IPS-20b (cell line): ENCODE data around the gene ZSCAN31.
"Not testable (repeated sequence)": the region's sequence is repeated elsewhere in the genome, so short reads cannot be mapped to it uniquely, and the experiment has no call there.

Experiments
- H3K27ac ChIP-seq: one replicate; pipeline ENCODE4 v1.5.1; 2013; ENCODE audit warnings: low read length
- H3K27me3 ChIP-seq: 2 replicates; pipeline ENCODE4 v1.6.1; 2013; ENCODE audit warnings: mild to moderate bottlenecking, low read length, inconsistent platforms; ENCODE audit not compliant: insufficient read depth
- H3K36me3 ChIP-seq: 2 replicates; pipeline ENCODE4 v1.6.1; 2013; ENCODE audit warnings: low read depth, mild to moderate bottlenecking, inconsistent platforms, low read length, moderate library complexity; ENCODE audit not compliant: insufficient read depth
- H3K4me1 ChIP-seq: 2 replicates; pipeline ENCODE4 v1.6.1; 2013; ENCODE audit warnings: mild to moderate bottlenecking, control low read depth, inconsistent platforms, low read length, moderate library complexity; ENCODE audit not compliant: insufficient read depth
- H3K4me3 ChIP-seq: 2 replicates; pipeline ENCODE4 v1.5.1; 2013; ENCODE audit warnings: mild to moderate bottlenecking, low read length, inconsistent platforms
- H3K9ac ChIP-seq: 2 replicates; pipeline ENCODE4 v1.6.1; 2013; ENCODE audit warnings: low read depth, mild to moderate bottlenecking, inconsistent platforms, low read length, moderate library complexity
- H3K9me3 ChIP-seq: 2 replicates; pipeline ENCODE4 v1.6.1; 2013; ENCODE audit warnings: mild to moderate bottlenecking, low read depth, low read length, inconsistent platforms; ENCODE audit not compliant: insufficient read depth

The ZSCAN31 gene

GRCh38 chr6:28334286-28335039 is 1.5 kb downstream of the ZSCAN31 start:
- no peaks in the 10 kb centered on the region for H3K36me3 ChIP-seq
- peak overlapping the region; percentile 99 for H3K4me3 ChIP-seq
- peaks cover 15% of the 10 kb centered on the region; the same call in 1 of the 2 replicates for H3K4me1 ChIP-seq
- peak overlapping the region; percentile 100; the same call in 1 of the 2 replicates for H3K9ac ChIP-seq
- peaks cover 1% of the 10 kb centered on the region; the same call in 1 of the 2 replicates for H3K9me3 ChIP-seq
- H3K27me3 ChIP-seq = no peaks in the 10 kb centered on the region
- peak overlapping the region; percentile 96 for H3K27ac ChIP-seq

DNA sequence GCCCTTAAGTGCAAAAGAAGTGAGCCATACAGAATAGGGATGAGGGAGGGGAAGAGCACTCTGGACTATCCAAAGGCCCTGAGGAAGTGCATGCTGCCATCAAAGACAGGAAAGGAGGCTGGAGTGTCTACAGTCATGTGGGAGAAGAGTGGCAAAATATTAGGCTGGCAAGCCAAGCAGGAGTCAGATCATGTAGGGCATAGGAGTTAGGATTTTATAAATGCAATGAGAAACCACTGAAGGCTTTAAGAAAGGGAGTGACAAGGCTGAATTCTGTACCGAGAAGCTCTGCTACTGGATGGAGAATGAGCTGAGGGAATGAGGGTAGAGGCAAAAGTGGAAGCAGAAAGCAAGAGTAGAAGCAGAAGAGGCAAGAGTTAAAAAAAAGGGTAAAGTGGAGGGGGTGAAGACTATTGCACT is 2.3 kb downstream of the ZSCAN31 start:
- H3K9me3 ChIP-seq = peaks cover 9% of the 10 kb centered on the region
- peaks cover 15% of the 10 kb centered on the region; the same call in 1 of the 2 replicates for H3K4me1 ChIP-seq
- no peak overlapping the region for H3K4me3 ChIP-seq
- H3K27ac ChIP-seq = no peak overlapping the region
- H3K27me3 ChIP-seq = no peaks in the 10 kb centered on the region
- 0 out of 2 replicates have a peak, but pooled peaks cover 6% of the 10 kb centered on the region for H3K36me3 ChIP-seq
- H3K9ac ChIP-seq = no peak overlapping the region

- Histone ChIP-seq H3K27me3 (no peaks in the 10 kb centered on the region), H3K9me3 (peaks cover 9% of the 10 kb centered on the region), H3K9ac (no peak overlapping the region), H3K4me1 (peaks cover 15% of the 10 kb centered on the region; the same call in 1 of the 2 replicates), H3K36me3 (0 out of 2 replicates have a peak, but pooled peaks cover 6% of the 10 kb centered on the region), H3K27ac (no peak overlapping the region), H3K4me3 (no peak overlapping the region)
Measured at GRCh38 chr6:28333047-28333446, 2.9 kb downstream of the ZSCAN31 start.

DNA sequence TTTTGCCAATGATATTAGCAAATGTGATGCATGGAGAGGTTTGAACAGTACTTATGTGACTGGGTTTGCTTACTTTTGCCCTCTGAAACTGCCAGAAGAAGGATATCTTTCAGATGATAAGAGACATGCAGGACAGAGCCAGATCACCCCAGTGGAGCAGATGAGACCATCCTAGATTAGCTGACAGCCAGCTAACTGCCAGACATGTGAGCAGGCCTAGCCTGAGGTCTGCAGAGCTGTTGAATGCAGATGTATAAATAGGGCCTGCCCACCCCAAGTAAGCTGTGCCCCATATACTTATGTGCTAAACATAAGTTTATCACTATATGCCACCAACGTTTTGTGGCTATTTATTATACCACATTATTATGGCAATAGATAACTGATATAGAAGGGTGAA is 5.9 kb downstream of the ZSCAN31 start:
- peaks cover 36% of the 10 kb centered on the region for H3K9me3 ChIP-seq
- no peak overlapping the region for H3K27ac ChIP-seq
- no peak overlapping the region for H3K4me3 ChIP-seq
- H3K27me3 ChIP-seq = no peaks in the 10 kb centered on the region
- H3K4me1 ChIP-seq = peaks cover 8% of the 10 kb centered on the region; the same call in 1 of the 2 replicates
- H3K9ac ChIP-seq = no peak overlapping the region
- H3K36me3 ChIP-seq = peaks cover 30% of the 10 kb centered on the region

- H3K9me3 ChIP-seq = peaks cover 36% of the 10 kb centered on the region
- no peaks in the 10 kb centered on the region for H3K27me3 ChIP-seq
- H3K4me1 ChIP-seq = no peaks in the 10 kb centered on the region
- no peak overlapping the region for H3K27ac ChIP-seq
- H3K4me3 ChIP-seq = no peak overlapping the region
- H3K36me3 ChIP-seq = peaks cover 37% of the 10 kb centered on the region
- H3K9ac ChIP-seq = no peak overlapping the region
Measured at GRCh38 chr6:28326371-28326948, 9.5 kb downstream of the ZSCAN31 start.

DNA sequence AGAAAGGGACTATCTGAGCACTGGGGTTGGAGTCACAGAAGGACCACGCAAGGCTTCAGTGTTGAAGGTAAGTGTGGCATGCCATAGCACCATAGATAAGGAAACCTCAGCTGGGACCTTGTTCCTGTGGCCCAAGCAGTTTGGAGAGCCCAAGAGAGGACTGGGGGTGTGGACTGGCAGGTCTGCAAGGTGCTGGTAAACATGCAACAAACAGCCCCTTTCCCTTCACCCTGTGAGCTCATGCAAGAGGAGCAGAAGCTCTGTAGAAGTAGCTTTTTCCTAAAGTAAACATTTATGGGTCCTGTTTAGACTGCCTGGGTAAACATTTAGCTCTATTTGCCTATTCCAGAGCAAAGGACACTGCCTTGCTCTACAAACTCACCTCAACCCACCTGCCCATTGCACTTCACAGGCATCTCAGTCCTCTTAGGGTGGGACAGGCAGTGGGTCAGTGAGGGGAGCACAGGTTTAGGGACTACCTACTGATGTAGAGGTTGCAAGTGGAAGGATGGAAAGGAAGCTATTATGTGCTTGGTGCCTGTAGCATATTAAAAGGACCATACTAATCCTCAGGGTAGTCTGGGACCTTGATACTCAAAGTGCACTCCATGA is 12.0 kb downstream of the ZSCAN31 start:
- H3K36me3 ChIP-seq = peaks cover 33% of the 10 kb centered on the region
- no peak overlapping the region for H3K27ac ChIP-seq
- no peak overlapping the region for H3K9ac ChIP-seq
- no peak overlapping the region for H3K4me3 ChIP-seq
- H3K9me3 ChIP-seq = peaks cover 34% of the 10 kb centered on the region
- H3K27me3 ChIP-seq = no peaks in the 10 kb centered on the region
- H3K4me1 ChIP-seq = no peaks in the 10 kb centered on the region

GRCh38 chr6:28322661-28323060 is 13.3 kb downstream of the ZSCAN31 start:
- Histone ChIP-seq H3K9ac (no peak overlapping the region), H3K27ac (no peak overlapping the region), H3K27me3 (no peaks in the 10 kb centered on the region), H3K4me1 (no peaks in the 10 kb centered on the region), H3K36me3 (peaks cover 31% of the 10 kb centered on the region), H3K9me3 (peaks cover 30% of the 10 kb centered on the region), H3K4me3 (no peak overlapping the region)

DNA sequence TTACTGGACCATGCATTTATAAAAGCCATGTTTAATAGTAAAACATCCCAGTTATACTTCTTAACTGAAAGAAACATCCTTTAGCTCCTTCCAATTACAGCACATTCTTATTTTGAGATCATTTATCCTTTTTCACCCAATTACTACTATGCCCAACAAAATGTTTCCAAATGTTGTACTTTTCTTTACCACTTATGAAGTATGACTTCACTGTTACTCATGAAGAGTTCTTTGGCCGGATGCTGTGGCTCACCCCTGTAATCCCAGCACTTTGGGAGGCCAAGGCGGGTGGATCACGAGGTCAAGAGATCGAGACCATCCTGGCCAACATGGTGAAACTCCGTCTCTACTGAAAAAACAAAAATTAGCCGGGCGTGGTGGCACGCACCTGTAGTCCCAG is 18.1 kb downstream of the ZSCAN31 start:
- not testable (repeated sequence) for H3K9ac ChIP-seq, H3K9me3 ChIP-seq, H3K4me1 ChIP-seq

GRCh38 chr6:28315628-28316027 is 20.3 kb downstream of the ZSCAN31 start:
- H3K27me3 ChIP-seq = no peaks in the 10 kb centered on the region
- H3K9ac ChIP-seq = no peak overlapping the region
- no peaks in the 10 kb centered on the region for H3K4me1 ChIP-seq
- no peak overlapping the region for H3K27ac ChIP-seq
- no peak overlapping the region for H3K4me3 ChIP-seq
- no peaks in the 10 kb centered on the region for H3K36me3 ChIP-seq
- peaks cover 2% of the 10 kb centered on the region; the same call in 1 of the 2 replicates for H3K9me3 ChIP-seq

More for the DNA sequence above, 18.1 kb downstream of the ZSCAN31 start:
- not testable (repeated sequence) for H3K27ac ChIP-seq, H3K27me3 ChIP-seq, H3K36me3 ChIP-seq, H3K4me3 ChIP-seq

GRCh38 chr6:28312939-28313338 is 23.0 kb downstream of the ZSCAN31 start:
- no peaks in the 10 kb centered on the region for H3K27me3 ChIP-seq
- no peaks in the 10 kb centered on the region for H3K36me3 ChIP-seq
- H3K9ac ChIP-seq = no peak overlapping the region
- H3K9me3 ChIP-seq = no peaks in the 10 kb centered on the region
- H3K27ac ChIP-seq = no peak overlapping the region
- H3K4me3 ChIP-seq = no peak overlapping the region
- 0 out of 2 replicates have a peak, but pooled peaks cover 5% of the 10 kb centered on the region for H3K4me1 ChIP-seq

- Histone ChIP-seq H3K9ac (no peak overlapping the region), H3K9me3 (no peaks in the 10 kb centered on the region)
Measured at GRCh38 chr6:28311139-28311823, 24.7 kb downstream of the ZSCAN31 start.

More at GRCh38 chr6:28311139-28311823, 24.7 kb downstream of the ZSCAN31 start:
- Histone ChIP-seq H3K27me3 (no peaks in the 10 kb centered on the region), H3K4me3 (no peak overlapping the region), H3K4me1 (0 out of 2 replicates have a peak, but pooled peaks cover 5% of the 10 kb centered on the region), H3K27ac (no peak overlapping the region), H3K36me3 (no peaks in the 10 kb centered on the region)
